NCI-H187 treated with DMSO at 0.1 percent for 48 hours (cell line): ENCODE results near the gene GADD45B.
"Not testable (repeated sequence)": the region's sequence is repeated elsewhere in the genome, so short reads cannot be mapped to it uniquely, and the experiment has no call there.

Source experiments
- DNase-seq: peaks from one replicate; lab custom pipeline; 2025; lab: John Stamatoyannopoulos, UW

GADD45B gene

GRCh38 chr19:2469102-2469914 is 6.6 kb upstream of the GADD45B start:
- no peak for DNase-seq

GRCh38 chr19:2469915-2470200 is 6.1 kb upstream of the GADD45B start:
- not testable (repeated sequence) for DNase-seq

GRCh38 chr19:2474232-2475017 is 1.5 kb upstream of the GADD45B start:
- DNase-seq, result peak; percentile 14

- DNase-seq, result no peak
Measured at GRCh38 chr19:2475018-2475701, 767 bp upstream of the GADD45B start.

- DNase-seq, result no peak
Measured at GRCh38 chr19:2476451-2477140, 669 bp downstream of the GADD45B start.

- no peak for DNase-seq
Measured at GRCh38 chr19:2477141-2477710, 1.3 kb downstream of the GADD45B start.

GRCh38 chr19:2477732-2478191 is 1.8 kb downstream of the GADD45B start:
- no peak for DNase-seq

- no peak for DNase-seq
Measured at GRCh38 chr19:2478278-2478755, 2.4 kb downstream of the GADD45B start.

GRCh38 chr19:2478756-2479555 is 3.0 kb downstream of the GADD45B start:
- DNase-seq, result no peak

GRCh38 chr19:2479556-2480194 is 3.7 kb downstream of the GADD45B start:
- DNase-seq, result no peak

GRCh38 chr19:2481466-2481865 is 5.5 kb downstream of the GADD45B start:
- no peak for DNase-seq

GRCh38 chr19:2482354-2483038 is 6.6 kb downstream of the GADD45B start:
- DNase-seq, result no peak

- no peak for DNase-seq
Measured at GRCh38 chr19:2483084-2483483, 7.2 kb downstream of the GADD45B start.

- DNase-seq, result no peak
Measured at GRCh38 chr19:2483484-2484151, 7.7 kb downstream of the GADD45B start.

GRCh38 chr19:2484178-2484937 is 8.4 kb downstream of the GADD45B start:
- no peak for DNase-seq

- no peak for DNase-seq
Measured at GRCh38 chr19:2485428-2485827, 9.5 kb downstream of the GADD45B start.

GRCh38 chr19:2487090-2487489 is 11.2 kb downstream of the GADD45B start:
- DNase-seq, result no peak

GRCh38 chr19:2487842-2488241 is 11.9 kb downstream of the GADD45B start:
- DNase-seq, result no peak
